SK-N-SH (cell line): ENCODE data around the gene NEK7. TPM values are rescaled to one million over a fixed set of nuclear protein-coding genes. Genes with fewer than 3 reads are reported as not detected.

ENCODE experiments used
- CTCF ChIA-PET: fragments of 300-600, 350-600 bp; formaldehyde crosslinking; extraction: SDS; loops from one replicate; lab custom pipeline; 2021; lab: Yijun Ruan, JAX
- POLR2A ChIA-PET: fragments of 350-600 bp; sonication (Branson Sonifier 250); formaldehyde crosslinking; extraction: SDS; loops from one replicate; lab custom pipeline; 2020; ENCODE audit warnings: antibody characterized with exemption, inconsistent platforms; lab: Yijun Ruan, JAX
- DNase-seq: peaks from one replicate; pipeline ENCODE4 v3.0.0; 2012
- H2AFZ ChIP-seq: fragments of 200-600 bp; sonication (generic); 2 replicates; pipeline ENCODE4 v1.8.1; 2016; ENCODE audit warnings: antibody characterized with exemption, mild to moderate bottlenecking, low read depth
- H3F3A ChIP-seq: fragments of 200-600 bp; sonication (generic); replicated peaks from 2 replicates; pipeline ENCODE3; 2016; ENCODE audit warnings: antibody characterized with exemption, mild to moderate bottlenecking; ENCODE audit not compliant: insufficient read depth
- H3K27ac ChIP-seq, 2 experiments: fragments of 200-500 bp in 1 of 2; fragments of 200-600 bp in 1 of 2; sonication (Bioruptor generic) in 1 of 2; sonication (generic), shearing (Covaris generic) in 1 of 2; 2 replicates each; pipeline versions ENCODE4 v1.5.1 to v1.6.1; 2014 to 2016; ENCODE audit warnings: low read depth in 2 of 2, inconsistent platforms in 1 of 2, low read length in 1 of 2, mild to moderate bottlenecking in 1 of 2, mixed read lengths in 1 of 2
- H3K27me3 ChIP-seq: fragments of 200-600 bp; sonication (generic), shearing (Covaris generic); 2 replicates; pipeline ENCODE4 v1.6.1; 2016; ENCODE audit warnings: mixed run types; ENCODE audit not compliant: insufficient read depth
- H3K36me3 ChIP-seq, 2 experiments: fragments of 200-500 bp in 1 of 2; fragments of 200-600 bp in 1 of 2; sonication (Bioruptor generic) in 1 of 2; sonication (generic) in 1 of 2; replicated peaks in 1 of 2; 2 replicates each; pipeline versions ENCODE3 to v1.5.1; 2014 to 2016; ENCODE audit warnings: low read length in 1 of 2, mild to moderate bottlenecking in 1 of 2; ENCODE audit not compliant: insufficient read depth in 2 of 2, control insufficient read depth in 1 of 2
- H3K4me1 ChIP-seq, 2 experiments: fragments of 200-500 bp in 1 of 2; fragments of 200-600 bp in 1 of 2; sonication (Bioruptor generic) in 1 of 2; sonication (generic), shearing (Covaris generic) in 1 of 2; 2 replicates each; pipeline versions ENCODE4 v1.5.1 to v1.6.1; 2014 to 2016; ENCODE audit warnings: low read depth in 1 of 2, low read length in 1 of 2, mixed run types in 1 of 2; ENCODE audit not compliant: insufficient read depth in 2 of 2, control insufficient read depth in 1 of 2
- H3K4me2 ChIP-seq: fragments of 200-600 bp; sonication (generic), shearing (Covaris generic); 2 replicates; pipeline ENCODE4 v1.6.1; 2017; ENCODE audit warnings: mixed run types
- H3K4me3 ChIP-seq, 2 experiments: fragments of 200-500 bp in 1 of 2; fragments of 200-600 bp in 1 of 2; sonication (Bioruptor generic) in 1 of 2; sonication (generic), shearing (Covaris generic) in 1 of 2; 2 replicates each; pipeline versions ENCODE4 v1.5.1 to v1.8.1; 2014 to 2016; ENCODE audit warnings: low read depth in 2 of 2, inconsistent platforms in 1 of 2, low read length in 1 of 2, mild to moderate bottlenecking in 1 of 2, mixed read lengths in 1 of 2, moderate library complexity in 1 of 2
- H3K79me2 ChIP-seq: fragments of 200-600 bp; sonication (generic); 2 replicates; pipeline ENCODE4 v1.8.1; 2017; ENCODE audit warnings: mild to moderate bottlenecking; ENCODE audit not compliant: insufficient read depth
- H3K9ac ChIP-seq: fragments of 200-600 bp; sonication (generic); 2 replicates; pipeline ENCODE4 v1.6.1; 2017; ENCODE audit warnings: mixed run types
- H3K9me2 ChIP-seq: fragments of 200-600 bp; sonication (generic); 2 replicates; pipeline ENCODE4 v1.6.1; 2017; ENCODE audit warnings: mixed run types
- H3K9me3 ChIP-seq: fragments of 200-600 bp; sonication (generic); 2 replicates; pipeline ENCODE4 v1.6.1; 2017; ENCODE audit warnings: mixed run types, mild to moderate bottlenecking, moderate library complexity
- H4K20me1 ChIP-seq: fragments of 200-600 bp; sonication (generic); 2 replicates; pipeline ENCODE4 v1.6.1; 2017; ENCODE audit warnings: mild to moderate bottlenecking, mixed run types; ENCODE audit not compliant: insufficient read depth
- CHD2 ChIP-seq: fragments of 150-350 bp; IDR thresholded peaks from 2 replicates; pipeline ENCODE4 v1.6.1; 2018; ENCODE audit warnings: low read length; ENCODE audit not compliant: partially characterized antibody
- FOSL2 ChIP-seq: IDR thresholded peaks from 2 replicates; pipeline ENCODE4 v1.4.0; 2012; ENCODE audit warnings: low read depth, mild to moderate bottlenecking, moderate library complexity, borderline replicate concordance
- GABPA ChIP-seq: IDR thresholded peaks from 2 replicates; pipeline ENCODE4 v1.4.0; 2012; ENCODE audit warnings: low read depth, mild to moderate bottlenecking
- GATA2 ChIP-seq: sonication (generic); formaldehyde crosslinking; IDR thresholded peaks from 2 replicates; pipeline ENCODE4 v1.5.0; 2020; ENCODE audit warnings: mild to moderate bottlenecking, missing genetic modification reagents
- MXI1 ChIP-seq: IDR thresholded peaks from 2 replicates; pipeline ENCODE4 v1.6.1; 2012; ENCODE audit warnings: mild to moderate bottlenecking, low read depth, low read length, improper control_type of control experiment
- NRF1 ChIP-seq: IDR thresholded peaks from 2 replicates; pipeline ENCODE4 v1.6.1; 2012; ENCODE audit warnings: low read depth, mild to moderate bottlenecking, low read length
- PBX3 ChIP-seq: IDR thresholded peaks from 2 replicates; pipeline ENCODE4; 2012
- POLR2AphosphoS5 ChIP-seq: IDR thresholded peaks from 2 replicates; pipeline ENCODE4 v1.6.1; 2012; ENCODE audit warnings: low read depth, low read length
- RAD21 ChIP-seq: IDR thresholded peaks from 2 replicates; pipeline ENCODE4 v1.6.1; 2012; ENCODE audit warnings: mild to moderate bottlenecking, low read length
- RFX5 ChIP-seq: IDR thresholded peaks from 2 replicates; pipeline ENCODE4 v1.6.1; 2012; ENCODE audit warnings: mild to moderate bottlenecking, improper control_type of control experiment, low read length
- SIN3A ChIP-seq: IDR thresholded peaks from 2 replicates; pipeline ENCODE4 v1.6.1; 2012; ENCODE audit warnings: low read depth, mild to moderate bottlenecking, low read length, moderate library complexity, borderline replicate concordance
- TAF1 ChIP-seq: IDR thresholded peaks from 2 replicates; pipeline ENCODE4 v1.6.1; 2012; ENCODE audit warnings: low read depth, mild to moderate bottlenecking, low read length, moderate library complexity, borderline replicate concordance
- TCF12 ChIP-seq: IDR thresholded peaks from 2 replicates; pipeline ENCODE4 v1.4.0; 2012
- YY1 ChIP-seq: IDR thresholded peaks from 2 replicates; pipeline ENCODE4 v1.4.0; 2012; ENCODE audit warnings: low read depth, mild to moderate bottlenecking
- WGBS: methylation state at CpG from one replicate; pipeline ENCODE4 v1.1.6; 2017; ENCODE audit warnings: low lambda C conversion rate; 5-methylcytosine and 5-hydroxymethylcytosine counted together
- polyA plus RNA-seq, 3 experiments: library from polyadenylated mRNA; depleted of rRNA; stranded (reverse); fragments of >200 nt; gene quantifications; 2 replicates each; pipeline ENCODE4 v1.2.3, GENCODE V29; 2012
- TF ChIP-seq, protein P1 (sequence below): fragments of 150-350 bp; IDR thresholded peaks from 2 replicates; pipeline ENCODE4 v1.6.1; 2016; ENCODE audit warnings: mild to moderate bottlenecking, low read depth, low read length
- TF ChIP-seq, protein P2 (sequence below): IDR thresholded peaks from 2 replicates; pipeline ENCODE4 v1.4.0; 2012; ENCODE audit warnings: low read depth, borderline replicate concordance

The NEK7 gene
- polyA plus RNA-seq, 1 of the 3 experiments (the other 2 are of a cell fraction): 85.8 TPM

GRCh38 chr1:198158735-198159589, 2.2 kb downstream of the NEK7 start (continued):
- TF ChIP-seq SIN3A: 0 out of 2 replicates have a peak, but pooled peaks have one; percentile 52
- TF ChIP-seq GABPA: peak; percentile 75
- TF ChIP-seq TAF1: peak; percentile 90
- TF ChIP-seq, protein P1, sequence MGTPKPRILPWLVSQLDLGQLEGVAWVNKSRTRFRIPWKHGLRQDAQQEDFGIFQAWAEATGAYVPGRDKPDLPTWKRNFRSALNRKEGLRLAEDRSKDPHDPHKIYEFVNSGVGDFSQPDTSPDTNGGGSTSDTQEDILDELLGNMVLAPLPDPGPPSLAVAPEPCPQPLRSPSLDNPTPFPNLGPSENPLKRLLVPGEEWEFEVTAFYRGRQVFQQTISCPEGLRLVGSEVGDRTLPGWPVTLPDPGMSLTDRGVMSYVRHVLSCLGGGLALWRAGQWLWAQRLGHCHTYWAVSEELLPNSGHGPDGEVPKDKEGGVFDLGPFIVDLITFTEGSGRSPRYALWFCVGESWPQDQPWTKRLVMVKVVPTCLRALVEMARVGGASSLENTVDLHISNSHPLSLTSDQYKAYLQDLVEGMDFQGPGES: peak; percentile 20; the same call in 1 of the 2 replicates
- TF ChIP-seq, protein P2, sequence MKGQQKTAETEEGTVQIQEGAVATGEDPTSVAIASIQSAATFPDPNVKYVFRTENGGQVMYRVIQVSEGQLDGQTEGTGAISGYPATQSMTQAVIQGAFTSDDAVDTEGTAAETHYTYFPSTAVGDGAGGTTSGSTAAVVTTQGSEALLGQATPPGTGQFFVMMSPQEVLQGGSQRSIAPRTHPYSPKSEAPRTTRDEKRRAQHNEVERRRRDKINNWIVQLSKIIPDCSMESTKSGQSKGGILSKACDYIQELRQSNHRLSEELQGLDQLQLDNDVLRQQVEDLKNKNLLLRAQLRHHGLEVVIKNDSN: peak; percentile 39; the same call in 1 of the 2 replicates
- TF ChIP-seq RAD21: no peak
- peak; percentile 54 for TF ChIP-seq CHD2
- peak; percentile 26; the same call in 1 of the 2 replicates for TF ChIP-seq MXI1
- TF ChIP-seq TCF12: 0 out of 2 replicates have a peak, but pooled peaks have one; percentile 2
- peak; percentile 39; the same call in 1 of the 2 replicates for TF ChIP-seq YY1
- peak; percentile 98 for TF ChIP-seq PBX3
- TF ChIP-seq POLR2AphosphoS5: peak; percentile 92
- no peak for TF ChIP-seq FOSL2

DNA sequence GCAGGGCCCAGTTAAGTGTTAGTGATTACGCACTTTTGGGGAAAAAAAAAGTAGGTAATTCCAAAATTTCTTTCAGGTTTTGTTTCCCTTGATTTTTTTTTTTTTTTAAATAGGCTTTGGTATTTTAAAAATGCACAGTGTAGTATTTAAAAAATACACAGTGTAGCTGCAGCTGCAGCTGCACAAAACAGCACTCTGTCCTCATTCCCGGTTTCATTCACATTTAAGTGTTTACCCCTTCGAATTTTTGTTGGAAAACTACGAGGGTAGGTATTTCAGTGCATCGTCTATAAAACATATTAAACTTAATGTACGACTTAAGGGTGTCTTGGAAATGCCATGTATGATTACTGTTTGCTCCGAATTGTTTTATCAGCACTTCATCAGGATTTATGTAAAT, 3.4 kb downstream of the NEK7 start:
- H3K9ac ChIP-seq: peak overlapping the region; percentile 88

More for the DNA sequence above, 3.4 kb downstream of the NEK7 start:
- H3K4me1 ChIP-seq: peaks cover 29 to 31% of the 10 kb centered on the region in 2 experiments; a peak in 3 of 4 replicates
- peak overlapping the region; percentile 75 to 97; a peak in 2 of 4 replicates for H3K4me3 ChIP-seq
- ChIA-PET POLR2A (no interaction called here), CTCF (no interaction called here)
- H4K20me1 ChIP-seq: peaks cover 56% of the 10 kb centered on the region
- peaks cover 39% of the 10 kb centered on the region for H3F3A ChIP-seq
- H3K27me3 ChIP-seq: no peaks in the 10 kb centered on the region
- peak overlapping the region; percentile 82 for H3K4me2 ChIP-seq
- DNase-seq: no peak
- H3K27ac ChIP-seq: peak overlapping the region; percentile 81 to 97; a peak in 3 of 4 replicates
- no peaks in the 10 kb centered on the region for H3K9me2 ChIP-seq
- no peaks in the 10 kb centered on the region for H3K9me3 ChIP-seq
- H3K79me2 ChIP-seq: peaks cover 90% of the 10 kb centered on the region
- TF ChIP-seq CHD2: no peak
- TF ChIP-seq GATA2 (CRISPR knock-in tag): no peak
- no peak for TF ChIP-seq RFX5
- TF ChIP-seq NRF1: no peak
- TF ChIP-seq, all 33 proteins: peak for 0
- WGBS: 55% methylated on average over 7 of the region's 7 CpGs
- Histone ChIP-seq H3K36me3 (peaks cover 2 to 17% of the 10 kb centered on the region in 2 experiments), H2AFZ (no peak overlapping the region)
